Large intestine (tissue), 1 donor: Measurements from ENCODE around the gene RIPOR2. TPM values are rescaled to one million over a fixed set of nuclear protein-coding genes. Genes with fewer than 3 reads are reported as not detected.

Source experiments
- polyA plus RNA-seq: library from polyadenylated mRNA; unstranded; fragments of 120-200 nt; gene quantifications from one replicate; pipeline ENCODE4 v1.2.1, GENCODE V29; 2013

The RIPOR2 gene
- polyA plus RNA-seq, 1 donor, result 2.1 TPM

Other genes starting within 250 kb of the RIPOR2 start
- 84.4 TPM for gene C6orf62, start 216.8 kb downstream of the RIPOR2 start, polyA plus RNA-seq
- gene GMNN, start 161.0 kb downstream of the RIPOR2 start, polyA plus RNA-seq, result 36.0 TPM
- gene ARMH2, start 137.0 kb downstream of the RIPOR2 start, polyA plus RNA-seq, result not detected